Measurements from ENCODE around the gene MTR. TPM values are rescaled to one million over a fixed set of nuclear protein-coding genes. Genes with fewer than 3 reads are reported as not detected.

MTR gene
- total RNA-seq, 4 donors from 2014 or later, result 24.9 to 38.0 (median 30.8) TPM

GRCh38 chr1:236913371-236914037, 118.4 kb downstream of the MTR start:
- TF ChIP-seq CTCF (IDR thresholded peaks at IDR 0.05), result no peak
- no peak for DNase-seq (ENCODE audit: low spot score)
- no peak for ATAC-seq (ENCODE audit: low FRiP score)

- DNase-seq (ENCODE audit: low spot score), result no peak
- ATAC-seq (ENCODE audit: low FRiP score), result no peak
- no peak for TF ChIP-seq CTCF (IDR thresholded peaks at IDR 0.05)
Measured at GRCh38 chr1:236914375-236914774, 119.3 kb downstream of the MTR start.

GRCh38 chr1:236916131-236916800, 121.2 kb downstream of the MTR start:
- TF ChIP-seq CTCF (IDR thresholded peaks at IDR 0.05), result no peak
- DNase-seq (ENCODE audit: low spot score) (no peak), ATAC-seq (ENCODE audit: low FRiP score) (no peak)

GRCh38 chr1:236917448-236917847, 122.4 kb downstream of the MTR start:
- ATAC-seq (ENCODE audit: low FRiP score), result no peak
- no peak for TF ChIP-seq CTCF (IDR thresholded peaks at IDR 0.05)
- no peak for DNase-seq (ENCODE audit: low spot score)

GRCh38 chr1:236920286-236920894, 125.3 kb downstream of the MTR start:
- DNase-seq (ENCODE audit: low spot score) (no peak), ATAC-seq (ENCODE audit: low FRiP score) (no peak)
- TF ChIP-seq CTCF (IDR thresholded peaks at IDR 0.05), result no peak

- no peak for DNase-seq (ENCODE audit: low spot score)
- no peak for ATAC-seq (ENCODE audit: low FRiP score)
Measured at GRCh38 chr1:236921610-236922009, 126.5 kb downstream of the MTR start.

More at GRCh38 chr1:236921610-236922009, 126.5 kb downstream of the MTR start:
- TF ChIP-seq CTCF (IDR thresholded peaks at IDR 0.05), result no peak

Data from omental fat pad (tissue), 4 donors.